Measurements from ENCODE around the gene MEAF6. TPM values are rescaled to one million over a fixed set of nuclear protein-coding genes. Genes with fewer than 3 reads are reported as not detected.

MEAF6 gene
- total and polyA plus RNA-seq, 2 of the 4 experiments (the other 2 are of a cell fraction) = 36.2 to 40.7 TPM

GRCh38 chr1:37480125-37480466 is 34.5 kb downstream of the MEAF6 start:
- Histone ChIP-seq H3K4ac (ENCODE audit: low read depth, low read length) (peak overlapping the region; percentile 65), H3K14ac (replicated peaks; ENCODE audit: low read depth, low read length) (peak overlapping the region; percentile 60), H2AK5ac (ENCODE audit: low read depth, low read length) (peak overlapping the region; percentile 89), H4K5ac (ENCODE audit: low read depth, low read length) (peak overlapping the region; percentile 9; the same call in 1 of the 2 replicates), H3K4me2 (ENCODE audit: low read depth, low read length) (peak overlapping the region; percentile 35), H4K20me1 (ENCODE audit: insufficient read depth, low read length) (peaks cover 23% of the 10 kb centered on the region), H3K4me3 (ENCODE audit: insufficient read depth, low read depth, low read length) (no peak overlapping the region), H2BK20ac (ENCODE audit: low read depth, low read length) (peak overlapping the region; percentile 54; the same call in 1 of the 2 replicates), H3K27me3 (ENCODE audit: control insufficient read depth, insufficient read depth, low read length) (no peaks in the 10 kb centered on the region), H3K9ac (ENCODE audit: low read depth, low read length) (peak overlapping the region; percentile 5; the same call in 1 of the 2 replicates), H3K4me1 (ENCODE audit: control insufficient read depth, insufficient read depth, low read length) (peaks cover 44% of the 10 kb centered on the region), H4K91ac (ENCODE audit: insufficient read depth, low read depth, low read length) (peak overlapping the region; percentile 50), H3K9me3 (ENCODE audit: control insufficient read depth, insufficient read depth, low read length) (no peaks in the 10 kb centered on the region), H2AK9ac (replicated peaks; ENCODE audit: low read depth, low read length, poor library complexity) (peak overlapping the region; percentile 98), H2BK15ac (ENCODE audit: low read depth, low read length) (0 out of 3 replicates have a peak overlapping the region, but pooled peaks have one; percentile 66), H2AFZ (replicated peaks; ENCODE audit: low read length, poor library complexity) (peak overlapping the region; percentile 82), H3K18ac (ENCODE audit: low read depth, low read length) (peak overlapping the region; percentile 6; the same call in 1 of the 2 replicates), H3K9me1 (ENCODE audit: insufficient read depth, low read length) (peaks cover 16% of the 10 kb centered on the region; the same call in 1 of the 2 replicates), H3K56ac (ENCODE audit: extremely low read depth, insufficient read depth, low read length) (no peak overlapping the region), H3K23ac (ENCODE audit: low read depth, low read length) (peak overlapping the region; percentile 62; the same call in 1 of the 2 replicates), H3K79me1 (ENCODE audit: low read depth in 1 of 2, low read length in 2 of 2) (peaks cover 24 to 65% of the 10 kb centered on the region in 2 experiments; a peak in 3 of 4 replicates), H2BK5ac (ENCODE audit: low read depth, low read length, poor library complexity, severe bottlenecking) (peak overlapping the region; percentile 75), H4K8ac (ENCODE audit: low read depth in 2 of 2, low read length in 2 of 2) (peak overlapping the region; percentile 28 to 49), H2BK120ac (ENCODE audit: low read depth, low read length) (peak overlapping the region; percentile 79), H3K27ac (ENCODE audit: insufficient read depth, low read length) (peak overlapping the region; percentile 50), H3K36me3 (ENCODE audit: control insufficient read depth, insufficient read depth, low read length) (peaks cover 63% of the 10 kb centered on the region)
- ATAC-seq (ENCODE audit: low read depth) = no peak
- in situ Hi-C loops (cut with MboI; ENCODE audit: low sequenced_read_pairs) (no loop called here), dilution Hi-C loops (cut with HindIII; ENCODE audit: low sequenced_read_pairs, unreplicated experiment) (no loop called here), intact Hi-C loops (cut with micrococcal nuclease) (no loop called here)
- WGBS, 2 experiments (ENCODE audit: extremely low coverage in 2 of 2, insufficient read length in 1 of 2) = no CpG with 5 or more reads among the region's 5 CpGs
- no peak for TF ChIP-seq RFX5 (IDR thresholded peaks at IDR 0.05; ENCODE audit: low read depth, low read length)
- no peak for TF ChIP-seq RCOR1 (IDR thresholded peaks at IDR 0.05; ENCODE audit: insufficient replicate concordance, low read length)
- TF ChIP-seq BHLHE40 (IDR thresholded peaks at IDR 0.05; ENCODE audit: low read depth, low read length) = no peak
- no peak for TF ChIP-seq POLR2A (IDR thresholded peaks at IDR 0.05; ENCODE audit: low read depth, low read length)
- TF ChIP-seq FOS (IDR thresholded peaks at IDR 0.05; ENCODE audit: low read depth, low read length) = no peak
- TF ChIP-seq MXI1 (IDR thresholded peaks at IDR 0.05; ENCODE audit: borderline replicate concordance, low read depth, low read length) = no peak
- no peak for TF ChIP-seq CEBPB (IDR thresholded peaks at IDR 0.05; ENCODE audit: low read depth, low read length)
- TF ChIP-seq MAZ (IDR thresholded peaks at IDR 0.05; ENCODE audit: borderline replicate concordance, low read depth, low read length) = no peak
- TF ChIP-seq NFE2L2 (IDR thresholded peaks at IDR 0.05; ENCODE audit: low read depth, low read length) = no peak
- TF ChIP-seq MAFK (IDR thresholded peaks at IDR 0.05; ENCODE audit: low read depth, low read length) = no peak
- POLR2A ChIA-PET (ENCODE audit: unreplicated experiment) = no interaction called here
- CTCF ChIA-PET = interaction anchor here (0.7 kb wide), 1 partner anchor 82 kb away, joined by 3 read pairs; no protein-coding TSS in a partner anchor
- BruUV-seq (replicated peaks) = no TSS peak
- no peak for DNase-seq
